Stimulated activated CD4-positive, alpha-beta T cell treated with anti-CD3 and anti-CD28 coated beads, Interleukin-1b, Interleukin-23, amount 100 ng/mL, for 4 hours (primary cell): ENCODE results near the gene ITGA2.
"Not testable (repeated sequence)": the region's sequence is repeated elsewhere in the genome, so short reads cannot be mapped to it uniquely, and the experiment has no call there.

Experiments
- DNase-seq, 2 donors: peaks; one replicate each; pipeline ENCODE4 v3.0.0-alpha.2; 2020; ENCODE audit warnings: low read depth in 2 of 2

ITGA2 gene

DNA sequence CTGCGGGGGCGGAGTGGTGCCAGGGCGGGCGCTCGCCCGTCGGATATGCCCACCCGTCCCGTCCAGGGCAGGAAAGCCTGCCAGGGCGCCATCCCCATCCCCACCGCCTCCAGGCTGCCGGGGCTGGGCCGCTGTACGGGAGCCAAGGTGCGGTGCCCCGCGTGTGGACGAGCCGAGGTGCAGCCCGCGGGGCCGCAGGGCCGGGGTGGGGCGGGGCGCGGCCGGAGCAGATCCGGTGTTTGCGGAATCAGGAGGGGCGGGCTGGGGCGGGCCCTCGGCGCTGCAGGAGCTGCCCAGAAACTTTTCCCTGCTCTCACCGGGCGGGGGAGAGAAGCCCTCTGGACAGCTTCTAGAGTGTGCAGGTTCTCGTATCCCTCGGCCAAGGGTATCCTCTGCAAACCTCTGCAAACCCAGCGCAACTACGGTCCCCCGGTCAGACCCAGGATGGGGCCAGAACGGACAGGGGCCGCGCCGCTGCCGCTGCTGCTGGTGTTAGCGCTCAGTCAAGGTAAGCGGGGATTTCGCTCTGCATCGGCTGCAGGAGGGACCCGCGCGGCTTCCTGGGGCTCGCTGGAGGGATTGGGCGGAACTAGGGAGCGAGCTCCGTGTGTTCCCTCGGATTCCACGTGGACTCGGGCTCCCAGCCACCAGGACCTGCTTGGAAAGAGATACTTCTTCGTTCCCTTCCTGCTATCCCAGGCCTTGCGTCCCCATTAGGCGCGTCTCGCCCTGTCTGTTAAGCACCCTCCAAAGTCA lies at the start of gene ITGA2:
ITGA2 (plus strand) TSS at position 328 of the 756 bp plus-strand sequence; CDS start at position 445, 117 bp downstream.
- DNase-seq: no peak

DNA sequence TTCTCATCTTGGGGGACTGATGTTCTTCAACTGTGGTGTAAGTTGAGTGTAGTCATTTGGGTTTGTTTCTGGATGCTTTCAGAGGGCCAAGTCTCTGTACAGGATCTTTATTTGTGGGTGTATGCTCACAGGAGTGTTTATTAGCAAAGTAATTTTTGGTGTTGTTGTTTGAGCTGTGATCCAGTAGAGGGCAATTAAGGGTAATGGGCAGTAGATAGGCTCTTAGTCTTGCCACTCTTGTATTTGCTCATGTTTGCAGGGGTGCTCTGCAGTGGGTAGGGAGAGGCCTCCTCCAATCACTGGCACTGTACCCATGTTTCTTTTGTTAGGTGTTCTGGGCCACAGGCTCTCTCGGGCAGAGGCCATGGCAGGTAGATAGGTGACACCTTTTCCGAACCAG lies 45.9 kb upstream of the ITGA2 start:
- DNase-seq: no peak

DNA sequence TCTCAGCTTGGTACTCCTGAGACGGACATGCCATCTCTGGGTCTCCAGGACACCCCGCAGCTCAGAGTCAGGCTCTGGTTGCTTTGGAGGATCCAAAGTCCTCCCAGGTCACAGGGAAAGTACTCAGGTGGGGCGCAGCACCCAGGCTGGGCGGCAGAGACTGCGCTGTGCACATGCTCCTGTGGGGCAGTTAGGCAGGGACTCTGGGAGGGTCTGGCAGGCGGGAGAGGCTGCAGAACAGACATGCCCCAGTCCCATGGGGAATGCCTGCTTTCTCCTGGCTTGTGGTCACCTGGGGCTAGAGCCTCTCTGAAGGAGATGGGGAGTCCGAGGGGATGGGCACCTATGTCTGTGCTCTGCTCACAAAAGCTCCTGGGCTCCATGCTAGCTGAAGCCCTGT lies 45.3 kb upstream of the ITGA2 start:
- DNase-seq: no peak

DNA sequence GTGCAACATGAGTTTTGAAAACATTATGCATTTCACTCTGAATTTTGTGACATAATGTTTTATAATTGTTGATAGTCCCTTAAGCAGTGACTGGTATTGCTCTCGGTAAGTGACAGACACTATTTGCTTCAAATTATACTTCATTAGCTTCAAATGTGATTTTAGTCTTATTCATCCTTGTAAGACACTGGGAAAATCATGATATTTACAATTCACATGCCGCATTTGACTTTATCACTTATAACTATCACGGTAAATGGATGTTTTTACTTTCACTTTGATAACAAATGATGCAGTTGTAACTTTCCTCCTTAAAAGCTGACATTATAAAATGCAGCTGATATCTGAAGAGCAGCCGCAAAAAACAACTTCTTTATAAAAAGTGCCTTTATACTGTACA lies 44.1 kb upstream of the ITGA2 start:
- no peak for DNase-seq

DNA sequence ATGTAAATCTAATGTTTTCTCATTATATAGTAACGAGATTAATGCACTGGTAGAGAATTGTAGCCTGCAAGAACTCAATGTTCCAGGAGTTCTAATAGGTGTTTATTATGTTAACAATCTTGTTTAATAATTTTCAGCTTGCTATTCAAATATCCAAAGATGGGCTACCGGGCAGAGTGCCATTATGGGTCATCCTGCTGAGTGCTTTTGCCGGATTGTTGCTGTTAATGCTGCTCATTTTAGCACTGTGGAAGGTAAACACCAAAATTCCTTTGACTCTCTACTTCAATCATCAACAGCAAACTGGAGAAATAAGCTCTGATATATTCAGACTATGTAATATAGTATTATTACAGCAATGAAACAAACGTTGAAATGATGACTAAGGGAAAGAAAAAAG lies 41.9 kb upstream of the ITGA2 start:
- DNase-seq: no peak

DNA sequence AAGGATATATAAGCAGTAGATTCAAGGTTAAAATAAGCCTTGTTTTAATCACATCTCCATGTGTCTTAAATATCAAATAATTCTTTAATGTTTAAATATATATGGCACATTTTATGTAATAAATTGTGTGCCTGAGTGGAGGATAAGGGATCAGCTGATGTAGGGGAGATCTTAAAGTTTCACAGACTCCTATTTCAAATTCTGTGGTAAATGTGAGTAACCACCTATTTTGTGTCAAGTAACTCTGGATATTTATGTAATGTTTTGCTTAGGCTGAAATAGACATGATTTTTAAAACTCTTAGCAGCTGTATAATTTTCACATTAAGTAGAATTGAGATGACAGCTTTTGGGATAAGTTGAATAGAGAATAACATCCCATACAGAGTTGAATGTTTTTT lies 41.3 kb upstream of the ITGA2 start:
- no peak for DNase-seq

DNA sequence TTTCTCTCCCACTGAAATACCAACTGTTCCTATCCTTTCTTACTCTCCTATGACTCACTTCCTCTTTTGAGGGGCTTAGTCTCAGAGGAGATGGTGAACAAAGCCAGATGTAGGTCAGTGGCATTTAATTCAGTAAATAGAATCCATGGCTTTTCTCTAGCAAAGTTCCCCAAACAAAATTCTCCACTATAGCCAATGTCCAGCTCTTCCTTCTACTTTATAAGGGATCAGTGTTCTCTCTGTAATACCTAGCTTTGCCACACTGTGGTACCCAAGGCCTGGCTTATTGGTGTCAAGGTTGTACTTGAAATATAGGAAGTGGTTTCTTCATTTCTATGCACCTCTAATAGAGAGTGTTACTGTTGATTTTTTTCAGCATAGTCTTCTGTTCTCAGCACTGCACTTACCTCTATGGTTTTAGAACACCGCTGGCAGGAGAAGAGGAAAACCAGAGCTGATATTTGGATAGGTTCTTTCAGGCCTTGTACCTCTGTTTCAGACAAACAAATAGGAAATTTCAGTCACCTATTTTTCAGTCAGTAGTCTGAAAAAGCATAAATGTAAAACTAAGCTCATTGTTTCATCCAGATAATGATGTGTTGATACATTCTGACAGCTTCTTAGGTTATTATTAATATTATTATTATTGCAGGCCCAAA lies 40.6 kb upstream of the ITGA2 start:
- DNase-seq: peak; percentile 6 to 50

DNA sequence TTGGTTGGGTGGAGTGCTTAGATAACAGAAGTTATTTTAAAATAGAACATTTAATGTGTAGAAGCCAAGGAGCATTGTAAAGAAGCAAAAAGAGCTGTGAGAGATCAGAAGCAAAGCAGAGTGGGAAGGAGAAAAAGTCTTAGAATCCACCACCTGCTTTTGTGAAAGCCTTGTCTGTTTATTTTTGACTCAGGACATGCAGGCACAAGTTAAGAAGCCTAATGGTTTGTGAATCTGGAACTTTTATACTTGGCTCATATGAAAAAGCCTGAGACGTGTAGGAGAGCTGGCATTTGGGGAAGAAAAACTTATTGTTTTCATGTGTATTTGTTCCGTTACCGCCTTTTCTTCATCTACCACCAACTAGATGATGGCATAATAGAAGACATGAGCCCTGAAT lies 38.5 kb upstream of the ITGA2 start:
- no peak for DNase-seq

DNA sequence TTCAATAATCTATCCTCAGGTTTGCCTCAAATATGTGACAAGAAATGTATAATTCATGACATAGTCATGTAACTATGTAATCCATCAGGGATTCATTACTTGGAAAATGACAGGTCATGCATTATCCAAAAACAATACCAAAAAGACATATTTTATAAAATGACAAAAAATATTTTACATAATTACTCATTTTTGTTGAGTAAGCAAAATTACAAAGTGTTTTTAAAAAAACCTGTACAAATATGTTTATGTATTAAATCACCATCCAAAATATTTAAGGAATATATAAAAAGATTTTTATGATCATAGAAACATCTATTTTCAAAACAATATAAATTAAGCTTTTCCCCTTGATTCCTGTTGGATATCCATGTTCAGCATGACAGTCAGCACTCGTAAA lies 36.7 kb upstream of the ITGA2 start:
- DNase-seq: no peak

DNA sequence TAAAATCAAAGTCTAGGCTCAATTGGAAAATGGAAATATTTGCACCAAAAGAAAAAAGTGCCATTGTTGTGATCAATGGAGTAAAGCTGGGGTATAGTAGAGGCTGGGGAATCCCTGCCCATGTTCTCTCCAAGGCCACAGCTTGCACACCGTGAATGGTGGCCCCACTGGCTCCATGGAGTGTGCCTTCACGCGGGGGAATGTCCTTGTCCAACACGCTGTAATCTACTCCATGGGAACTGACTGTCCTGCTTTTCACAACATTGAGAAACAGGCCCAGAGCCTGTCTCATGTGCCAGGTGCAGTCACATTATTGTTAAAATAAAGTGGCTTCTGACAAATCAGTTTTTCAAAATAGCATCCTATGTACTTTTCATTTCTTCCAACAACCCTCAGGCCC lies 33.1 kb upstream of the ITGA2 start:
- DNase-seq: no peak

DNA sequence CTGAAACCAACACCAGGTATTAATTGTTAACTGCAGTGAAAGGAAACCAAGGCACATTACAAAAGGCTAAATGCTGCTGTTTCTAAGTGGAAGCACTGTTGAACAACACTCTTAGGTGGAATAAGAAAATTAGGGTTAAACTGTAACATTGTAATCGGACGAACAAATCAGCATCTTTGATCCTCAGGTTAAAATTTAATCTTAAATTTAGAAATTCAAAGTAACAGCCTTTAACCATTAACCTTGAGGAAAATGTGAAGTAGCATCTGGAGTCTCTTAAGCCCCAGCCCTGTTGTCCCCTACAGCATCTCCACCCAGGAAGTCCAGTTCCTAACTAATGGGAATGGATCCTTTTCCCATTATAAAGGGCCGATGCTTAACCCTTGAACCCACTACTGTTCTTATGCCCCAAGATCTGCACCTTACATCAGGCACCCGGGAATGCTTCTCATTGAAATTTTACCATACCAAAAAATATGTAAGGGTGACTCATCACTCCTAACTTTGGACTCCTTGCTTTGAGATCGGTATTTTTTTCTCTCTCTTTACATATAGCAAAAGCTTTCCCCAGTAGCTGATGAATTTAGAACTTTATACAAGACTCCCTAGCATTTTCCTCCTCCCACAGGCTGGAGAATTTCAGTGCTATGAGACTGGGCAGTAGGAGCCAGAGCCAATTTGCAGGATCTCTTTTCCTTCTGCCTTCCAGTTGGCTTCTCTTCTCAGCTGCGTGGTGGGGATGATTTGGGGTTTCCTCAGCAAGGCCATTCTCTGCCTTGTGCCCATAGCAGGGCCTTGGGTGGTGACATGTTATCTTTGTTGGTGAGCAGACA lies 32.0 kb upstream of the ITGA2 start:
- no peak for DNase-seq

DNA sequence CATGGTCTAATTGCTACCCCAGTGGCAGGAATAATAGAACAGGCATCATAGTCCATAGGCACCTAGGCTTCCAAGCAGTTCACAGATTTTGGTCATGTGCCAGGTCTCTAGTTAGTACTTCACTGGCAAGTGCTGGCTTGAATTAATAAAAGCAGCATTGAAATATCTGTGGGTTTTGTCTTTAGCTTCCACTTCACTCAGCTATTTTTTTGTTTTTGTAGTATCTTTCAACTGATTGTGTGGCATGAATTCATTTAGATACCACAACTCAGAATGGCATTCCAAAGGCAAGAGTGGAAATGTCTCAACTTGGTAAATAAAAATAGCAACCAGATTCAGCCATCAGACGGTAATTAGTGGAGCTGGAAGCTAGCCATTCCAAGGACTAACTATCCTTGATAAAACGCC lies 27.9 kb upstream of the ITGA2 start:
- no peak for DNase-seq

DNA sequence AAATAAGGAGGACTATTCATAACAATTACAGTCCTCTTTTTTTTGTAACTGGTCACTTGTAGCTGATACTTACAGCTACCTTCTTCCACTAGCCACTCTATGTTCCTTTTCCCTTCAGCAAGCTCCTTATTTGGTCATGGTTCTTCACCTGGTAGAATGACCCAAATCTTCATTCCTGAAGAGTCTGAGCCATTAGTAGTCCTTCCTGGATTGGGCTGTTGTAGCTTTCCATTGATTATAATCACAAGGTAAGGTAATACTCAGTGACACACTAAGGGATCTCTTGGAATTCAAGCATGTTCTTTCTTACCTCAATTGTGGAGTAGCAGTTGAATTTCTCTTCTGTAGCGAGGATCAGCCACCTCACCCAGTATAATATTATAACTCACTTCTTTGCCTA lies 25.5 kb upstream of the ITGA2 start:
- DNase-seq: no peak

DNA sequence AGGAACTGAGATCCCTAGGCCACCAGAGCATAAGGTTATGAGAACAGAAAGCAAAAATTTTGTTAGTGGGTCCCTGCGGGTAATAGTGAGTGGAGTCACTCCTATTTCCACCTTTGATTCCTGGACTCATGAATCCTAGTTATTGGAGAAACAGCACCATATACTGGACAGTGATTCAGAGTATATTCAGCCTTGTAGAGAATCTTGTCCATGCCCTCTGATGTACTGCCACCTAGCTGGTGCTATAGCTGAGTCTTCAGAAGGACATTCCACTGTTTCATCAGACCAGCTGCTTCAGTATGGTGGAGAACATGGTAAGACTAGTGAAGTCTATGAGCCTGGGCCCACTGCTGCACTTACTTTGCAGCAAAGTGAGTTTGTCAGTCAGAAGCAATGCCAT lies 25.0 kb upstream of the ITGA2 start:
- DNase-seq: no peak

DNA sequence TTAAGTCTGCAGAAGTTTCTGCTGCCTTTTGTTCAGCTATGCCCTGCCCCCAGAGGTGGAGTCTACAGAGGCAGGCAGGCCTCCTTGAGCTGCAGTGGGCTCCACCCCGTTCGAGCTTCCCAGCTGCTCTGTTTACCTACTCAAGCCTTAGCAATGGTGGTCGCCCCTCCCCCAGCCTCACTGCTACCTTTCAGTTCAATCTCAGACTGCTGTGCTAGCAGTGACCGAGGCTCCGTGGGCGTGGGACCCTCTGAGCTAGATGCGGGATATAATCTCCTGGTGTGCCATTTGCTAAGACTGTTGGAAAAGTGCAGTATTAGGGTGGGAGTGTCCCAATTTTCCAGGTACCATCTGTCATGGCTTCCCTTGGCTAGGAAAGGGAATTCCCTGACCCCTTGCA lies 13.0 kb upstream of the ITGA2 start:
- not testable (repeated sequence) for DNase-seq

DNA sequence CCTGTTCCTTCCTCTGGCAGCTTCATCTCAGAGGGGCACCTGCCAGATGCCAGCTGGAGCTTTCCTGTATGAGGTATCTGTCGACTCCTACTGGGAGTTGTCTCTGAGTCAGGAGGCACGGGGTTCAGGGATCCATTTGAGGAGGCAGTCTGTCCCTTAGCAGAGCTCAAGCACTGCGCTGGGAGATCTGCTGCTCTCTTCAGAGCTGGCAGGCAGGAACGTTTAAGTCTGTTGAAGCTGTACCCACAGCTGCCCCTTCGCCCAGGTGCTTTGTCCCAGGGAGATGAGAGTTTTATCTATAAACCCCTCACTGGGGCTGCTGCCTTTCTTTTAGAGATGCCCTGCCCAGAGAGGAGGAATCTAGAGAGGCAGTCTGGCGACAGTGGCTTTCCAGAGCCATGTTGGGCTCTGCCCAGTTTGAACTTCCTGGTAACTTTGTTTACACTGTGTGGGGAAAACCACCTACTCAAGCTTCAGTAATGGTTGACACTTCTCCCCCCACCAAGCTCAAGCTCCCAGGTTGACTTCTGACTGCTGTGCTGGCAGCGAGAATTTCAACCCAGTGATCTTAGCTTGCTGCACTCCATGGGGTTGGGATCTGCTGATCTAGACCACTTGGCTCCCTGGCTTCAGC lies 11.8 kb upstream of the ITGA2 start:
- DNase-seq: no peak

DNA sequence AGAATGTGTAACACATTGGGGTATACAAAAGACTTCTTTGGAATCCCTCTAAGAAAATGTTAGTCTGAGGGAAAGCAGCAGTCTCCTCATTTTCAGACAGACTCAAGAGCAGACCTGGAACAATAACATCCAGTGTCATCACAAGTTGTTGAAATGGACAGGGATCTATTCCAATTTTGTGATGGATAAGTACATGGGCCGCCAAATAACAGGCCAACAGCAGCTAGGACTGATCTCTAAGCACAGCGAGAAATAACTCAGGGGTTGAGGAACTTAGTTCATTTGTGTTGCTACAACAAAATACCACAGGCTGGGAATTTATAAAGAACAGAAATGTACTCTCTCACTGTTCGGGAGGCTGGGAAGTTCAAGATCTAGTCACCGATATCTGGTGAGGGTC lies 7.6 kb upstream of the ITGA2 start:
- no peak for DNase-seq

DNA sequence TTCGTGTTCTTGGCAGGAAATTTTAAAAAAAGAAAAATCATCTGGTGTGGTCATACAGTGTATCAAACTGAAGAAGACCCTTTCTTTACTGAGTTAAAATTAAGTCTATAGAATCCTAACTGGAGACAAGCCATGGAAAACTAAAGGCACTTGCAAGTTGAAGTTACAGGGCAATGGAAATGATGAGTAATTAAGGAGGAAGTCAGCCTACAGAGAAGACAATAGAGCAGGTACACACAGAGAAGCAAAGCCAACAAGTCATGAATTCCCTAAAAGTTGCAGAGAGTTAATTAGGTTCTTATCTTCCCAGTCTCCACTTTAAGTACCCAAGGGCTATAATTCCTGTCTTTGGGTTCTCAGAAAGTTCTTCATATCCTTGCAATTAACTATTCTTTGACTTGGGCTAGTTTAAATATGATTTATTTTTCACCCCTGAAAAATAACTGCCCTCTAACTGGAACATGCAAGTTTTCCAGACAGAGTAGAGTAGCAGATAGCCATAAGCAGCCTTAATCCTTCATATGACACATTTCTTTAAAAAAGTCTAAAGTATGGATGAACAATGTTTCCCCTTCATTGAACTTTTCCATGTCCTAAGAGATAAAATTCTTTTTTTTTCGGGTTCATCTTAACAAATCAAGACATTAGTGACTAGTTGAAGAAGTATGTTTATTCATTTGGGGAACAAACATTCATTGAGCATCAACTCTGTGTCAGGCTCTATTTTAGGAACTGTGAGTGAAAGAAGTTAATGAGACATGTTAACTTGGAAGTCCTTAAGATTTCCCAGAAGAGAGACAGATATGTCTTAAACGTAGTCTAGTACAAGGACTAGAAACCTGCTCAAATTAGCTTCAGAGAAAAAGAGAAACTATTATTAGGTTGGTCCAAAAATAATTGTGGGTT lies 5.2 kb upstream of the ITGA2 start:
- no peak for DNase-seq

DNA sequence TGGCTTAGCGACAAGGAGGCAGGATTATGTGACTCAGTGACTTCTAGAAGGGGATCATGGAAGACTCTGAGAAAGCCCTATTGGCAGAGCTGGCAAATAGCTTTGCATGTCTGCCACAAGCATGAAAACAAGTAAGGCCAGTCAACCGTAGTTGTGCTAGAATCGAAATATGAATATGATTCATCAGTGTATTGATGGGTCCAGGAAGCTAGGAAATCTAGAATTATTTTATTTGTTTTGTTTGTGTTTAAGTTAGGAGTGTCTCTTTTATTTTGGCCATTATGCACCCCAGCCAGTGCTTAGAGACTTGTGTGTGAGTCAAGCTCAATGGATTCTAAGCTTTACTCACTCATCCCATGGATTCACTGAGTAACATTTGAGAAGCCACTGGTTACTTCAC lies 3.8 kb upstream of the ITGA2 start:
- DNase-seq: no peak

DNA sequence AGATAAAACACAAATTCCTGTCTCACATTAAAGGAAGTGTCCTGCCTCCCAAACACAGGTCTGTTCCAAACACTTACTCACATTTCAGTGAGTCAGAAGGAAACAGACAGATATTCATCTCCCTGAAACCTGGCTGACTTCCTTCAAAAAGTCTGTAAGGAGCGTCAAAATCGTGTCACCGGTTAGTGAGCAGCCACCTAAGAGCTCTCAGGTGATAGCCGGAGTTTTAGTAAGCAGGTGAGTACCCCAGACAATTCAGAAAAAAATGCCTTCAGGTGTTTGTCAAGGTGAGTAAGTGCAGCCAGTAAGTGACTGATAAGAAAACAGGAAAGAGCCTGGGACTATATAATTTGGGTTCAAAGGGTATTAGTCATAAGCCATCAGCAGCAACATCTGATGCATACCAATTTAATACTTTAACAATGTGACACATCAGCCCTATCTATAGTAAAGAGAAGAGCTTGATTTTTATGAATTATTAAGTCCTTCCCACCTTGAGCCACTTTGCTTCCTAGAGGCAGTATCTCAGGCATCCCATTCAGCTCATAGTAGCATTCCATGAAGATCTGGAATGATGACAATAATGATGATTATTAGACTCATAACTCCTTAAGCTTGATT lies 1.3 kb upstream of the ITGA2 start:
- DNase-seq: no peak
